ENCODE data around the gene TRAK2. TPM values are rescaled to one million over a fixed set of nuclear protein-coding genes. Genes with fewer than 3 reads are reported as not detected.

TRAK2 gene
- total RNA-seq, 1 experiment from 2014 or later = 33.2 TPM

GRCh38 chr2:201349601-201350000 lies 101.7 kb downstream of the TRAK2 start:
- Histone ChIP-seq H3K9me3 (ENCODE audit: insufficient read depth, low read depth) (no peaks in the 10 kb centered on the region), H3F3A (ENCODE audit: insufficient read depth, low read depth) (no peaks in the 10 kb centered on the region), H4K20me1 (ENCODE audit: insufficient read depth) (no peaks in the 10 kb centered on the region), H3K4me1 (replicated peaks; ENCODE audit: insufficient read depth) (no peaks in the 10 kb centered on the region), H3K36me3 (ENCODE audit: low read depth) (no peaks in the 10 kb centered on the region), H3K27ac (no peak overlapping the region), H3K4me3 (no peak overlapping the region), H3K9me2 (ENCODE audit: insufficient read depth) (no peaks in the 10 kb centered on the region), H3K27me3 (ENCODE audit: insufficient read depth, low read depth) (no peaks in the 10 kb centered on the region), H3K79me2 (ENCODE audit: low read depth) (no peaks in the 10 kb centered on the region), H2AFZ (no peak overlapping the region), H3K4me2 (no peak overlapping the region)
- no TSS peak for BruUV-seq (replicated peaks)
- TF ChIP-seq EZH2 (IDR thresholded peaks at IDR 0.05; ENCODE audit: low read depth) (no peak), CTCF (conservative IDR thresholded peaks at IDR 0.05) (no peak)
- DNase-seq = no peak
- ChIA-PET CTCF (no interaction called here), POLR2A (ENCODE audit: unreplicated experiment) (no interaction called here)
- intact Hi-C loops (cut with micrococcal nuclease; ENCODE audit: unreplicated experiment) = no loop called here

- Histone ChIP-seq H3K4me1 (replicated peaks; ENCODE audit: insufficient read depth) (no peaks in the 10 kb centered on the region), H3K27me3 (ENCODE audit: insufficient read depth, low read depth) (no peaks in the 10 kb centered on the region), H3K9me3 (ENCODE audit: insufficient read depth, low read depth) (no peaks in the 10 kb centered on the region), H3F3A (ENCODE audit: insufficient read depth, low read depth) (no peaks in the 10 kb centered on the region), H3K36me3 (ENCODE audit: low read depth) (no peaks in the 10 kb centered on the region), H2AFZ (no peak overlapping the region), H4K20me1 (ENCODE audit: insufficient read depth) (no peaks in the 10 kb centered on the region), H3K27ac (no peak overlapping the region), H3K4me3 (no peak overlapping the region), H3K79me2 (ENCODE audit: low read depth) (no peaks in the 10 kb centered on the region), H3K4me2 (no peak overlapping the region), H3K9me2 (ENCODE audit: insufficient read depth) (no peaks in the 10 kb centered on the region)
- intact Hi-C loops (cut with micrococcal nuclease; ENCODE audit: unreplicated experiment) = no loop called here
- ChIA-PET CTCF (no interaction called here), POLR2A (ENCODE audit: unreplicated experiment) (no interaction called here)
- TF ChIP-seq CTCF (conservative IDR thresholded peaks at IDR 0.05) = no peak
- no peak for TF ChIP-seq EZH2 (IDR thresholded peaks at IDR 0.05; ENCODE audit: low read depth)
- no peak for DNase-seq
- BruUV-seq (replicated peaks) = no TSS peak
Observed at GRCh38 chr2:201348758-201349157, 102.5 kb downstream of the TRAK2 start.

- Histone ChIP-seq H3K9me2 (ENCODE audit: insufficient read depth) (no peaks in the 10 kb centered on the region), H3K27me3 (ENCODE audit: insufficient read depth, low read depth) (no peaks in the 10 kb centered on the region), H3K4me3 (no peak overlapping the region), H3K79me2 (ENCODE audit: low read depth) (no peaks in the 10 kb centered on the region), H3K9me3 (ENCODE audit: insufficient read depth, low read depth) (no peaks in the 10 kb centered on the region), H3K27ac (no peak overlapping the region), H3K4me1 (replicated peaks; ENCODE audit: insufficient read depth) (no peaks in the 10 kb centered on the region), H3K36me3 (ENCODE audit: low read depth) (no peaks in the 10 kb centered on the region), H4K20me1 (ENCODE audit: insufficient read depth) (no peaks in the 10 kb centered on the region), H2AFZ (no peak overlapping the region), H3F3A (ENCODE audit: insufficient read depth, low read depth) (no peaks in the 10 kb centered on the region), H3K4me2 (no peak overlapping the region)
- no peak for DNase-seq
- CTCF ChIA-PET = no interaction called here
- no TSS peak for BruUV-seq (replicated peaks)
- TF ChIP-seq CTCF (conservative IDR thresholded peaks at IDR 0.05) (no peak), EZH2 (IDR thresholded peaks at IDR 0.05; ENCODE audit: low read depth) (no peak)
- POLR2A ChIA-PET (ENCODE audit: unreplicated experiment) = no interaction called here
- intact Hi-C loops (cut with micrococcal nuclease; ENCODE audit: unreplicated experiment) = no loop called here
Observed at GRCh38 chr2:201347138-201347537, 104.1 kb downstream of the TRAK2 start.

Measured in PC-9 (cell line).